A549 (cell line): ENCODE results near the gene CFAP46.

Experiments used
- KDM5A ChIP-seq: fragments of 200-600 bp; sonication (generic); IDR thresholded peaks from 2 replicates; pipeline ENCODE4 v1.6.1; 2016; ENCODE audit warnings: antibody characterized with exemption, mild to moderate bottlenecking
- POLR2A ChIP-seq: IDR thresholded peaks from 2 replicates; pipeline ENCODE4 v1.6.1; 2012; ENCODE audit warnings: mild to moderate bottlenecking, low read length
- RARB ChIP-seq: fragments of 250-450 bp; sonication (Bioruptor Pico); IDR thresholded peaks from 2 replicates; pipeline ENCODE4 v1.8.0; 2021; ENCODE audit warnings: mild to moderate bottlenecking, moderate library complexity
- RCOR1 ChIP-seq: fragments of 150-350 bp; IDR thresholded peaks from 2 replicates; pipeline ENCODE4 v1.6.1; 2014; ENCODE audit warnings: antibody characterized with exemption, low read length, low read depth
- SMC3 ChIP-seq: fragments of >200 bp; sonication (Bioruptor Twin); formaldehyde crosslinking; IDR thresholded peaks from 3 replicates; pipeline ENCODE4 v1.6.1; 2018; ENCODE audit warnings: inconsistent platforms
- TF ChIP-seq, protein P1 (sequence below): fragments of >200 bp; sonication (Bioruptor Twin); formaldehyde crosslinking; IDR thresholded peaks from 3 replicates; pipeline ENCODE4 v1.5.1; 2016
- TF ChIP-seq, protein P2 (sequence below): IDR thresholded peaks from 2 replicates; pipeline ENCODE4 v1.6.1; 2012

- TF ChIP-seq, protein P1, sequence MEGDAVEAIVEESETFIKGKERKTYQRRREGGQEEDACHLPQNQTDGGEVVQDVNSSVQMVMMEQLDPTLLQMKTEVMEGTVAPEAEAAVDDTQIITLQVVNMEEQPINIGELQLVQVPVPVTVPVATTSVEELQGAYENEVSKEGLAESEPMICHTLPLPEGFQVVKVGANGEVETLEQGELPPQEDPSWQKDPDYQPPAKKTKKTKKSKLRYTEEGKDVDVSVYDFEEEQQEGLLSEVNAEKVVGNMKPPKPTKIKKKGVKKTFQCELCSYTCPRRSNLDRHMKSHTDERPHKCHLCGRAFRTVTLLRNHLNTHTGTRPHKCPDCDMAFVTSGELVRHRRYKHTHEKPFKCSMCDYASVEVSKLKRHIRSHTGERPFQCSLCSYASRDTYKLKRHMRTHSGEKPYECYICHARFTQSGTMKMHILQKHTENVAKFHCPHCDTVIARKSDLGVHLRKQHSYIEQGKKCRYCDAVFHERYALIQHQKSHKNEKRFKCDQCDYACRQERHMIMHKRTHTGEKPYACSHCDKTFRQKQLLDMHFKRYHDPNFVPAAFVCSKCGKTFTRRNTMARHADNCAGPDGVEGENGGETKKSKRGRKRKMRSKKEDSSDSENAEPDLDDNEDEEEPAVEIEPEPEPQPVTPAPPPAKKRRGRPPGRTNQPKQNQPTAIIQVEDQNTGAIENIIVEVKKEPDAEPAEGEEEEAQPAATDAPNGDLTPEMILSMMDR, result no peak
- TF ChIP-seq, protein P2, sequence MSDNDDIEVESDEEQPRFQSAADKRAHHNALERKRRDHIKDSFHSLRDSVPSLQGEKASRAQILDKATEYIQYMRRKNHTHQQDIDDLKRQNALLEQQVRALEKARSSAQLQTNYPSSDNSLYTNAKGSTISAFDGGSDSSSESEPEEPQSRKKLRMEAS, result no peak
- no peak for TF ChIP-seq RARB (CRISPR knock-in tag)
- TF ChIP-seq POLR2A, result no peak
- no peak for TF ChIP-seq RCOR1
- TF ChIP-seq SMC3, result no peak
- no peak for TF ChIP-seq KDM5A
These were observed 31.2 kb downstream of the CFAP46 start for GRCh38 chr10:132910901-132911785.
